ENCODE results near the gene TTN. TPM values are rescaled to one million over a fixed set of nuclear protein-coding genes. Genes with fewer than 3 reads are reported as not detected.

Gene TTN
- total RNA-seq, 1 experiment from 2014 or later, result 0.05 TPM

DNA sequence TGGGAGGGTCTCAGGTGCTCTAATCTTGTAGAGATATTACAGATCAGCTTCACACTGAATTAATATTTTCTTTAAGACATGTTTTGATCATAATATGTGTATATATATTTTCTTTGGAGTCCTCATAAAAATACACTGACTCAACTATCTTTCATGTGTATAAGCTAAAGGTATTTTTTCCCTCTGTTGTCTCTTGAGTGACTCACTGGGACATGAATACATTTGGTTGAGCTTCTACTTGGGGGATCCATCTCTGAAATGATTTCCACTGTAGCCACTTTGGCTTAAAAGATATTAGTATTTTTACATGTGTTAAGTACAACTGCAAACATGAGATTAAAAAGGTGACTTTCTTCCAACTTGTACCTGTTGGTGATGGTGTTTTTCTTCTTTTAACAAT lies 140.8 kb downstream of the TTN start:
- TF ChIP-seq SIN3A (IDR thresholded peaks at IDR 0.05; ENCODE audit: low read depth), result no peak
- TF ChIP-seq REST (IDR thresholded peaks at IDR 0.05; ENCODE audit: low read depth), result no peak
- TF ChIP-seq EZH2phosphoT487 (IDR thresholded peaks at IDR 0.05; ENCODE audit: borderline replicate concordance), result no peak
- TF ChIP-seq ELF1 (IDR thresholded peaks at IDR 0.05; ENCODE audit: borderline replicate concordance, low read depth), result no peak
- TF ChIP-seq CTCF (IDR thresholded peaks at IDR 0.05 in 2 of 3, conservative IDR thresholded peaks at IDR 0.05 in 1 of 3; ENCODE audit: borderline replicate concordance in 1 of 3, insufficient read depth in 1 of 3, low read depth in 2 of 3, low read length in 2 of 3), result no peak
- TF ChIP-seq JUND (IDR thresholded peaks at IDR 0.05), result no peak
- TF ChIP-seq ZFX (IDR thresholded peaks at IDR 0.05), result no peak
- TF ChIP-seq, protein P1, sequence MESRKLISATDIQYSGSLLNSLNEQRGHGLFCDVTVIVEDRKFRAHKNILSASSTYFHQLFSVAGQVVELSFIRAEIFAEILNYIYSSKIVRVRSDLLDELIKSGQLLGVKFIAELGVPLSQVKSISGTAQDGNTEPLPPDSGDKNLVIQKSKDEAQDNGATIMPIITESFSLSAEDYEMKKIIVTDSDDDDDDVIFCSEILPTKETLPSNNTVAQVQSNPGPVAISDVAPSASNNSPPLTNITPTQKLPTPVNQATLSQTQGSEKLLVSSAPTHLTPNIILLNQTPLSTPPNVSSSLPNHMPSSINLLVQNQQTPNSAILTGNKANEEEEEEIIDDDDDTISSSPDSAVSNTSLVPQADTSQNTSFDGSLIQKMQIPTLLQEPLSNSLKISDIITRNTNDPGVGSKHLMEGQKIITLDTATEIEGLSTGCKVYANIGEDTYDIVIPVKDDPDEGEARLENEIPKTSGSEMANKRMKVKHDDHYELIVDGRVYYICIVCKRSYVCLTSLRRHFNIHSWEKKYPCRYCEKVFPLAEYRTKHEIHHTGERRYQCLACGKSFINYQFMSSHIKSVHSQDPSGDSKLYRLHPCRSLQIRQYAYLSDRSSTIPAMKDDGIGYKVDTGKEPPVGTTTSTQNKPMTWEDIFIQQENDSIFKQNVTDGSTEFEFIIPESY (IDR thresholded peaks at IDR 0.05; ENCODE audit: extremely low read depth, insufficient replicate concordance, low read length), result no peak
- TF ChIP-seq CBX3 (IDR thresholded peaks at IDR 0.05; ENCODE audit: low read depth), result no peak
- TF ChIP-seq POLR2A (IDR thresholded peaks at IDR 0.05; ENCODE audit: borderline replicate concordance, extremely low read depth, insufficient read depth, insufficient read length), result no peak
- TF ChIP-seq TCF7L2 (IDR thresholded peaks at IDR 0.05; ENCODE audit: borderline replicate concordance, extremely low read depth, insufficient read depth, insufficient read length), result no peak
- TF ChIP-seq, protein P2, sequence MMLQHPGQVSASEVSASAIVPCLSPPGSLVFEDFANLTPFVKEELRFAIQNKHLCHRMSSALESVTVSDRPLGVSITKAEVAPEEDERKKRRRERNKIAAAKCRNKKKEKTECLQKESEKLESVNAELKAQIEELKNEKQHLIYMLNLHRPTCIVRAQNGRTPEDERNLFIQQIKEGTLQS (IDR thresholded peaks at IDR 0.05), result no peak
- no peak for TF ChIP-seq FOSL1 (IDR thresholded peaks at IDR 0.05; ENCODE audit: low read depth)
- TF ChIP-seq ZNF274 (IDR thresholded peaks at IDR 0.05; ENCODE audit: low read depth, low read length), result no peak
- no peak for TF ChIP-seq YY1 (IDR thresholded peaks at IDR 0.05; ENCODE audit: extremely low read depth, insufficient replicate concordance, low read depth, low read length)
- no peak for TF ChIP-seq RAD21 (IDR thresholded peaks at IDR 0.05; ENCODE audit: low read depth)
- TF ChIP-seq, protein P3, sequence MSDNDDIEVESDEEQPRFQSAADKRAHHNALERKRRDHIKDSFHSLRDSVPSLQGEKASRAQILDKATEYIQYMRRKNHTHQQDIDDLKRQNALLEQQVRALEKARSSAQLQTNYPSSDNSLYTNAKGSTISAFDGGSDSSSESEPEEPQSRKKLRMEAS (IDR thresholded peaks at IDR 0.05), result no peak
- no peak for TF ChIP-seq EZH2 (IDR thresholded peaks at IDR 0.05)
- no peak for TF ChIP-seq POLR2AphosphoS5 (IDR thresholded peaks at IDR 0.05; ENCODE audit: low read depth, low read length)
- Histone ChIP-seq H2AFZ (ENCODE audit: low read depth, low read length, poor library complexity, severe bottlenecking) (no peak overlapping the region), H3K9me3 (ENCODE audit: control insufficient read depth in 1 of 2, insufficient read depth in 1 of 2, low read depth in 1 of 2, low read length in 2 of 2) (no peaks in the 10 kb centered on the region), H3K36me3 (ENCODE audit: control insufficient read depth in 1 of 2, insufficient read depth in 2 of 2, low read length in 2 of 2) (no peaks in the 10 kb centered on the region; a peak in 1 of 4 replicates), H3K79me2 (ENCODE audit: insufficient read depth, low read length) (no peaks in the 10 kb centered on the region), H3K27ac (ENCODE audit: low read depth, low read length) (no peak overlapping the region), H3K4me3 (replicated peaks in 1 of 2; ENCODE audit: low read depth in 1 of 2, low read length in 2 of 2) (no peak overlapping the region), H3K4me2 (ENCODE audit: low read length) (no peak overlapping the region), H3K27me3 (ENCODE audit: insufficient read depth, low read length) (peaks cover 41% of the 10 kb centered on the region), H3K9me2 (ENCODE audit: insufficient read depth) (no peaks in the 10 kb centered on the region), H4K20me1 (ENCODE audit: insufficient read depth) (no peaks in the 10 kb centered on the region), H3K4me1 (ENCODE audit: control insufficient read depth in 1 of 2, insufficient read depth in 2 of 2, low read length in 2 of 2) (no peaks in the 10 kb centered on the region), H3K9ac (ENCODE audit: low read length) (no peak overlapping the region)
- no peak for ATAC-seq
- intact Hi-C loops (cut with micrococcal nuclease), result no loop called here
- BruUV-seq (replicated peaks), result no TSS peak
- CTCF ChIA-PET, result no interaction called here
- RAD21 ChIA-PET (ENCODE audit: low non-redundant PET in 1 of 2, low total read pairs in 2 of 2, uncharacterized antibody in 2 of 2, unreplicated experiment in 2 of 2), result no interaction called here
- DNase-seq (ENCODE audit: low read depth, low spot score), result no peak
- POLR2A ChIA-PET, result no interaction called here

Data from HCT116 (cell line).